HUES6 (cell line): ENCODE data around the gene BTN2A1.
"Not testable (repeated sequence)": the region's sequence is repeated elsewhere in the genome, so short reads cannot be mapped to it uniquely, and the experiment has no call there.

Experiments
- H3K27ac ChIP-seq: 2 replicates; pipeline ENCODE4 v1.7.0; 2013; ENCODE audit warnings: low read depth, mild to moderate bottlenecking, low read length, inconsistent platforms
- H3K27me3 ChIP-seq: 2 replicates; pipeline ENCODE4 v1.6.1; 2013; ENCODE audit warnings: low read length; ENCODE audit not compliant: control insufficient read depth, insufficient read depth
- H3K36me3 ChIP-seq: 2 replicates; pipeline ENCODE4 v1.6.1; 2013; ENCODE audit warnings: low read length; ENCODE audit not compliant: control insufficient read depth, insufficient read depth
- H3K4me1 ChIP-seq: 2 replicates; pipeline ENCODE4 v1.6.1; 2013; ENCODE audit warnings: low read length; ENCODE audit not compliant: control insufficient read depth, insufficient read depth
- H3K4me3 ChIP-seq: 2 replicates; pipeline ENCODE4 v1.5.1; 2013; ENCODE audit warnings: low read depth, low read length
- H3K9ac ChIP-seq: one replicate; pipeline ENCODE4 v1.6.1; 2013; ENCODE audit warnings: mild to moderate bottlenecking, low read length
- H3K9me3 ChIP-seq: 2 replicates; pipeline ENCODE4 v1.6.1; 2013; ENCODE audit warnings: low read depth, low read length; ENCODE audit not compliant: control insufficient read depth, insufficient read depth

Gene BTN2A1

DNA sequence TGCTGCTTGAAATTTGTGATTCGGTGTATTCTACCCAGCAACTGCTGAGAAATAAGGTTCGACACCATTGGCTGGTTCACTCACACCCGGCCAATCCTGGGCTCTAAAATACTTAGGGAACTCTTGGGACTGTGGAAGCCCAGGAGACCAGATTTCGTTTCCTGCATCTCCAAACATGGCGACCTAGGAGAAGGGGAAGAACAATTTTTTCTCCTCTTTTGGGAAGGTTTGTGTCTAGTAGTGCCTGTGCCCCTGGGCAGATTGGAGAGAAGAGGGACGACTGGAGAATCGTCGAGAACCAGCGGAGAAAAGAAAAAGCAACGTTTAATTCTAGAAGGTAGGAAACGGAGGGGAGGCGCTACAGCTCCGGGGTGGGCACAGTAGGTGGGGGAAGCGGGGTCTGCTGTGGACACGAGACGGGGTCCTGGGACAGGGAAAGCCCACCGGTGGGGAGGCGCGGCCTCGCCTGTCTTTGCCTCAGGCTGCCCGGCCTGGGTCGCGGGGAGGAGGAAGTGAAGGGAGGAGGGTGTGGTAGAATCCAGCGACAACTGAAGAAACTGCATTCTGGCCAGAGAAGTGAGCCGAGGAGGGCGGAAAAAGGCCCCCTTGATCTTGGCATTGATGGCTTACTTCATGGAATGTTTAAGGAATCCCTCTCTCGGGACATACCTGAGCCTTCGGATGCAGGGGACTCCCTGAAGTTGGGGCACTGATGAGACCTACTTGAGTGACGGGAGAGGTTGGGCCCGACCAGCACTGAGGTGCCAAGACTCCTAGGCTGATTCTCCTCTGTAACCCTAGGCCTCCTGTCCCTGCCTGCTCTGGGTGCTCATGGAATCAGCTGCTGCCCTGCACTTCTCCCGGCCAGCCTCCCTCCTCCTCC lies at the start of gene BTN2A1:
Gene BTN2A1 (plus strand): TSS at position 150 of the 883 bp plus-strand sequence. CDS start 682 bp downstream, at position 832.
- Histone ChIP-seq H3K4me1 (peaks cover 5% of the 10 kb centered on the region), H3K27ac (peak within 1 kb of the TSS; percentile 91), H3K9ac (peak within 1 kb of the TSS; percentile 95), H3K9me3 (no peaks in the 10 kb centered on the region), H3K4me3 (peak within 1 kb of the TSS; percentile 95), H3K36me3 (peaks cover 32% of the 10 kb centered on the region), H3K27me3 (no peaks in the 10 kb centered on the region)

DNA sequence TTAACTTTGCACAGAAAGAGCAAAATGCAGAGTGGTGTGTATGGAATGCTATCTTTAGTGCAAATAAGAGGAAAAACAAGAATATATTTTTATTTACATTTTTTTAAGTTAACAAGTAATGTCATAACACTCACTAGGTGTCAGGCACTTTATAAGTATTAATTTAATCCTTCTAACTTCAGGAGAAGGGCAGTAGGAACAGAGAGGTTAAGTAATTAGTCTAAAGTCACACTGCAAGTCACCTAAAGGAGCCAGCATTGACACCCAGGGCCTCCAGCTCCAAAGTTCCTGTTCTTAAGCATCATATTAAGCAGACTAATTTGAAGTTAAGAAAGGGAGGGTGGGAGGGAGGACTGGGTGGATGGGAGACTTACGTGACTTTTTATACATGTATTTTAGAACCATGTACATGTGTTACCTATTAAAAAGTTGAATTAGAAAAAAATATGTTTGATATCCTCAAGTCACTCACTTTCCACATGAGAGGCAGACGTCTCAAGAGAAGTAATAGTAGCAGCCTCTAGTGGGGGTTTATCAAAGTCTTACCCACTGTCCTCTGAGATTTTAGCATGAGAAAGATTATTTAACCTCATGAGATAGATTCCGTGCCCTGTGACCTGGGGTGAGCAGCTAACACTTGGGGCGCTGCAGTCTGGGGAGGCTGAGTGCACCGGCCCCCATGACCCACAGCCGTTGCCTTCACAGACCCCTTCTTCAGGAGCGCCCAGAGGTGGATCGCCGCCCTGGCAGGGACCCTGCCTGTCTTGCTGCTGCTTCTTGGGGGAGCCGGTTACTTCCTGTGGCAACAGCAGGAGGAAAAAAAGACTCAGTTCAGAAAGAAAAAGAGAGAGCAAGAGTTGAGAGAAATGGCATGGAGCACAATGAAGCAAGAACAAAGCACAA lies 48.7 kb upstream of the BTN2A1 start:
- Histone ChIP-seq H3K9ac (no peak overlapping the region), H3K27ac (0 out of 2 replicates have a peak overlapping the region, but pooled peaks have one; percentile 24), H3K9me3 (no peaks in the 10 kb centered on the region), H3K36me3 (no peaks in the 10 kb centered on the region), H3K4me3 (no peak overlapping the region), H3K27me3 (no peaks in the 10 kb centered on the region), H3K4me1 (peaks cover 6% of the 10 kb centered on the region)

DNA sequence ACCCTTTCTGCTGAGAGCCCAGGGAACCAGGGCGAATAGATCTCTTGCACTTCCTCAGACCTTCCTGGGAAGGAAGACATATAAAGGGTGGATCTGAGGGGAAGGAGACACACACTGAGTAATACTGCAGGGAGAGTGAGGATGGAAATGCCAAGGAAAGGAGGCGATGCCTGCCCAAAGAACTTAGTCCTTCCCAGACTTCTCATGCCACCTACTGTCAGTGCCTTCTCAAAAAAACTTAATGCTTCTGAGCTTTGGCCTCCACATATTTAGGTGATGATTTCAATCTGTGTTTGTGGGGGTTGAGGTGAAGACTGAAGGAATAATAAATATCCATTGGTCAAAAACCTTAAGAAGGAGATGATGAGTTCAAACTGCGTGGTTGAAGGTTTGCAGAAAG lies 46.0 kb upstream of the BTN2A1 start:
- Histone ChIP-seq H3K27me3 (no peaks in the 10 kb centered on the region), H3K9ac (no peak overlapping the region), H3K4me1 (peaks cover 6% of the 10 kb centered on the region), H3K36me3 (no peaks in the 10 kb centered on the region), H3K4me3 (no peak overlapping the region), H3K27ac (no peak overlapping the region), H3K9me3 (peaks cover under 1% of the 10 kb centered on the region; the same call in 1 of the 2 replicates)

GRCh38 chr6:26412228-26412627 lies 45.5 kb upstream of the BTN2A1 start:
- peaks cover 5% of the 10 kb centered on the region; the same call in 1 of the 2 replicates for H3K9me3 ChIP-seq
- H3K36me3 ChIP-seq = no peaks in the 10 kb centered on the region
- H3K9ac ChIP-seq = no peak overlapping the region
- peaks cover 6% of the 10 kb centered on the region for H3K4me1 ChIP-seq
- H3K27ac ChIP-seq = no peak overlapping the region
- H3K27me3 ChIP-seq = no peaks in the 10 kb centered on the region
- no peak overlapping the region for H3K4me3 ChIP-seq

DNA sequence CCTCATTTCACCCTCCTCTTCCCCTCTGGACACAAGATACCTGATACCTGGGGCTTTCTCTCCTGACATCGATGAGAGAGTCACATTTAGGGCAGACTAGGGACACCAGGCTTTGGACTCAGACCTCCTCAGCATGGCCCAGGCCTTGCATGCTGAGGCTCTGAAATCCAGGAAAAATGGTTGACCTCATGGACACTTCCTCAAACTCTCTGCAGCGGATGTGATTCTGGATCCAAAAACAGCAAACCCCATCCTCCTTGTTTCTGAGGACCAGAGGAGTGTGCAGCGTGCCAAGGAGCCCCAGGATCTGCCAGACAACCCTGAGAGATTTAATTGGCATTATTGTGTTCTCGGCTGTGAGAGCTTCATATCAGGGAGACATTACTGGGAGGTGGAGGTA lies 44.8 kb upstream of the BTN2A1 start:
- Histone ChIP-seq H3K9ac (no peak overlapping the region), H3K4me1 (peaks cover 6% of the 10 kb centered on the region), H3K9me3 (peaks cover 12% of the 10 kb centered on the region), H3K27ac (no peak overlapping the region), H3K36me3 (no peaks in the 10 kb centered on the region), H3K27me3 (no peaks in the 10 kb centered on the region), H3K4me3 (no peak overlapping the region)

DNA sequence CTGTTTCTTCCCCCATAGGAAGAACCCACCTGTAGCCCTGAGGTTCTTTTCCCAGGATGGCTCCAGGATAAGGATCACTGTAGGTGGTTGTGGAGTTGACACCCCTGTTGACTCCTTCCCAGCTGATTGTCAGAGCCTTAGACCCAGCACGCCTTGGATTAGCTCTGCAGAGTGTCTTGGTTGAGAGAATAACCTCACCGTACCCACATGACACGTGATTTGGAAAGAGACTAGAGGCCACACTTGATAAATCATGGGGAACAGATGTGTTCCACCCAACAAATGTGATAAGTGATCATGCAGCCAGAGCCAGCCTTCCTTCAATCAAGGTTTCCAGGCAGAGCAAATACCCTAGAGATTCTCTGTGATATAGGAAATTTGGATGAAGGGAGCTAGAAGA lies 43.5 kb upstream of the BTN2A1 start:
- no peak overlapping the region for H3K9ac ChIP-seq
- peaks cover 6% of the 10 kb centered on the region for H3K4me1 ChIP-seq
- H3K36me3 ChIP-seq = no peaks in the 10 kb centered on the region
- H3K9me3 ChIP-seq = peaks cover 13% of the 10 kb centered on the region
- H3K27me3 ChIP-seq = no peaks in the 10 kb centered on the region
- no peak overlapping the region for H3K4me3 ChIP-seq
- H3K27ac ChIP-seq = no peak overlapping the region

DNA sequence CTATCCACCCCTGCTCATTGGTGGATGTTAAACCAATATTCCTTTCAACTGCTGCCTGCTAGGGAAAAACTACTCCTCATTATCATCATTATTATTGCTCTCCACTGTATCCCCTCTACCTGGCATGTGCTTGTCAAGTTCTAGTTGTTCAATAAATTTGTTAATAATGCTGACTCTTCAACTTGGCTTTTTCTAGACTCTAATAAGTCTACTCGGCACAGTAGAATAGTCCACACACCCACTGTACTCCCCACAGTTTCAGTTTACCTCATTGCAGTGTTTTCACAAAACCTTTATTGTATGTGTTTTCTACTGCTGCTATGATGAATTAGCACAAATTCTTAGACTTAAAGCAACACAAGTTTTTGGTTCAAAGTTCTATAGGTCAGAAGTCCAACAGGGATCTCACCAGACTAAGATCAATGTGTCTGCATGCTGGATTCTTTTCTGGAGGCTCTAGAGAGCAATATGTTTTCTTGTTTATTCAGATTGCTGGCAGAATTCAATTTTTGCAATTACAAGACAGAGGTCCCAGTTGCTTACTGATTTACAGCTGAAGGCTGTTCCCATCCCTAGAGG lies 42.6 kb upstream of the BTN2A1 start:
- no peak overlapping the region for H3K9ac ChIP-seq
- H3K27me3 ChIP-seq = no peaks in the 10 kb centered on the region
- no peak overlapping the region for H3K4me3 ChIP-seq
- no peaks in the 10 kb centered on the region for H3K36me3 ChIP-seq
- peaks cover 13% of the 10 kb centered on the region for H3K9me3 ChIP-seq
- no peak overlapping the region for H3K27ac ChIP-seq
- peaks cover 6% of the 10 kb centered on the region; the same call in 1 of the 2 replicates for H3K4me1 ChIP-seq

GRCh38 chr6:26415791-26416190 lies 42.0 kb upstream of the BTN2A1 start:
- H3K36me3 ChIP-seq = no peaks in the 10 kb centered on the region
- H3K4me3 ChIP-seq = no peak overlapping the region
- no peak overlapping the region for H3K9ac ChIP-seq
- H3K27ac ChIP-seq = no peak overlapping the region
- no peaks in the 10 kb centered on the region for H3K27me3 ChIP-seq
- peaks cover 13% of the 10 kb centered on the region for H3K9me3 ChIP-seq
- H3K4me1 ChIP-seq = peaks cover 7% of the 10 kb centered on the region; the same call in 1 of the 2 replicates

GRCh38 chr6:26416288-26416687 lies 41.5 kb upstream of the BTN2A1 start:
- no peaks in the 10 kb centered on the region for H3K27me3 ChIP-seq
- no peaks in the 10 kb centered on the region for H3K36me3 ChIP-seq
- no peak overlapping the region for H3K4me3 ChIP-seq
- H3K4me1 ChIP-seq = peaks cover 10% of the 10 kb centered on the region; the same call in 1 of the 2 replicates
- no peak overlapping the region for H3K27ac ChIP-seq
- no peak overlapping the region for H3K9ac ChIP-seq
- peaks cover 13% of the 10 kb centered on the region for H3K9me3 ChIP-seq

DNA sequence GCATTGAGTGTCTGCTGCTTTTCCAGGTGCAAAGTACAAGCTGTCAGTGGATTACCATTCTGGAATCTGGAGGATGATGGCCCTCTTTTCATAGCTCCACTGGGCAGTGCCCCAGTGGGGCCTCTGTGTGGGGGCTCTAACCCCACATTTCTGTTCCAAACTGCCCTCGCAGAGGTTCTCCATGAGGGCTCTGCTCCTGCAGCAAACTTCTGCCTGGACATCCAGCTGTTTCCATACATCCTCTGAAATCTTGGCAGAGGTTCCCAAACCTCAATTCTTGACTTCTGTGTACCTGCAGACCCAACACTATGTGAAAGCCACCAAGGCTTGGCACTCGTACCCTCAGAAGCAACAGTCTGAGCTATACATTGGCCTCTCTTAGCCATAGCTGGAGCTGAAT lies 39.7 kb upstream of the BTN2A1 start:
- H3K36me3 ChIP-seq, H3K27ac ChIP-seq, H3K4me3 ChIP-seq, H3K27me3 ChIP-seq, H3K4me1 ChIP-seq, H3K9ac ChIP-seq: not testable (repeated sequence)
- H3K9me3 ChIP-seq = peaks cover 13% of the 10 kb centered on the region
